ENCODE results near the gene CELF1. TPM values are rescaled to one million over a fixed set of nuclear protein-coding genes. Genes with fewer than 3 reads are reported as not detected.

Gene CELF1
- total and polyA plus RNA-seq, 2 of the 13 experiments (the other 11 are each of a cell fraction or from before 2014, with no cell fraction given) = 69.0 to 80.1 TPM

GRCh38 chr11:47565340-47566148 lies 12.6 kb upstream of the CELF1 start, which contains the start of gene PTPMT1 (continued):
- TF ChIP-seq MXD1 (CRISPR knock-in tag; IDR thresholded peaks at IDR 0.05) = peak; percentile 71
- TF ChIP-seq ZBTB25 (CRISPR knock-in tag; IDR thresholded peaks at IDR 0.05) = peak; percentile 45; the same call in 1 of the 2 replicates
- TF ChIP-seq MIER2 (CRISPR knock-in tag; IDR thresholded peaks at IDR 0.05) = no peak
- TF ChIP-seq CHD2 (IDR thresholded peaks at IDR 0.05; ENCODE audit: low read depth, low read length) = peak; percentile 93
- no peak for TF ChIP-seq ZNF335 (CRISPR knock-in tag; IDR thresholded peaks at IDR 0.05)
- TF ChIP-seq NR2C2 (CRISPR knock-in tag; IDR thresholded peaks at IDR 0.05; ENCODE audit: borderline replicate concordance) = no peak; the same call in 1 of the 2 replicates
- no peak for TF ChIP-seq CSRNP2 (CRISPR knock-in tag; conservative IDR thresholded peaks at IDR 0.05; ENCODE audit: low read depth)
- peak; percentile 46 for TF ChIP-seq POLR2AphosphoS5 (IDR thresholded peaks at IDR 0.05; ENCODE audit: low read depth, low read length)
- 0 out of 2 replicates have a peak, but pooled peaks have one; percentile 55 for TF ChIP-seq SNAPC2 (CRISPR knock-in tag; IDR thresholded peaks at IDR 0.05)
- no peak for TF ChIP-seq NFKBIZ (CRISPR knock-in tag; IDR thresholded peaks at IDR 0.05)
- peak; percentile 68; the same call in 1 of the 2 replicates for TF ChIP-seq YEATS2 (CRISPR knock-in tag; IDR thresholded peaks at IDR 0.05; ENCODE audit: borderline replicate concordance)
- TF ChIP-seq ZNF792 (CRISPR knock-in tag; IDR thresholded peaks at IDR 0.05) = no peak
- TF ChIP-seq KDM2A (CRISPR knock-in tag; IDR thresholded peaks at IDR 0.05; ENCODE audit: borderline replicate concordance, low read depth) = no peak; the same call in 1 of the 2 replicates
- no peak for TF ChIP-seq SMC3 (IDR thresholded peaks at IDR 0.05; ENCODE audit: low read length)
- peak; percentile 95 for TF ChIP-seq ZNF607 (CRISPR knock-in tag; IDR thresholded peaks at IDR 0.05; ENCODE audit: borderline replicate concordance)
- no peak; the same call in 1 of the 2 replicates for TF ChIP-seq KMT2A (CRISPR knock-in tag; IDR thresholded peaks at IDR 0.05)
- TF ChIP-seq SETDB1 (CRISPR knock-in tag; IDR thresholded peaks at IDR 0.05; ENCODE audit: borderline replicate concordance) = no peak
- no peak for TF ChIP-seq NPAS2 (CRISPR knock-in tag; IDR thresholded peaks at IDR 0.05; ENCODE audit: borderline replicate concordance)
- no peak for TF ChIP-seq ZNF337 (CRISPR knock-in tag; IDR thresholded peaks at IDR 0.05; ENCODE audit: borderline replicate concordance, low read depth)
- no peak for TF ChIP-seq ZNF576 (CRISPR knock-in tag; IDR thresholded peaks at IDR 0.05)
- TF ChIP-seq ZNF777 (CRISPR knock-in tag; IDR thresholded peaks at IDR 0.05) = peak; percentile 68
- peak; percentile 71 for TF ChIP-seq RBM39 (IDR thresholded peaks at IDR 0.05; ENCODE audit: low read depth, low read length, poor library complexity, severe bottlenecking)
- no peak for TF ChIP-seq NFIB (CRISPR knock-in tag; IDR thresholded peaks at IDR 0.05; ENCODE audit: borderline replicate concordance)
- TF ChIP-seq ZMYM3 (CRISPR knock-in tag; IDR thresholded peaks at IDR 0.05) = no peak; the same call in 1 of the 2 replicates
- no peak for TF ChIP-seq ZNF503 (CRISPR knock-in tag; IDR thresholded peaks at IDR 0.05)
